Endothelial cell of umbilical vein (primary cell): ENCODE results near the gene C6orf89. TPM values are rescaled to one million over a fixed set of nuclear protein-coding genes. Genes with fewer than 3 reads are reported as not detected.

Source experiments
- BruUV-seq: library from RNA; stranded (reverse); fragments of 400-500 nt; replicated peaks from 2 replicates; lab custom pipeline; 2021; lab: Mats Ljungman, UMichigan
- CTCF ChIA-PET: fragments of 300-600, 350-600 bp; sonication (Branson Sonifier 250); formaldehyde crosslinking; loops from one replicate; lab custom pipeline; 2021; ENCODE audit warnings: antibody characterized with exemption, inconsistent platforms; lab: Charles Lee
- POLR2A ChIA-PET: fragments of 300-600, 350-600 bp; sonication (Branson Sonifier 250); formaldehyde crosslinking; loops from one replicate; lab custom pipeline; 2021; ENCODE audit warnings: antibody characterized with exemption, inconsistent platforms; lab: Charles Lee
- DNase-seq: peaks from one replicate; pipeline ENCODE4 v3.0.0-alpha.2; 2011; ENCODE audit warnings: low read depth, low spot score
- FAIRE-seq: peaks from 2 replicates; lab custom pipeline; 2011; peaks lifted over from hg19 to GRCh38; lab: Jason Lieb, UNC
- H2AFZ ChIP-seq: 2 replicates; pipeline ENCODE4 v1.6.0; 2012; ENCODE audit warnings: low read depth, low read length, control low read depth, inconsistent platforms
- H3K27ac ChIP-seq: 2 replicates; pipeline ENCODE4 v1.5.1; 2011; ENCODE audit warnings: low read depth, mild to moderate bottlenecking, control low read depth, low read length, moderate library complexity; ENCODE audit not compliant: insufficient read depth
- H3K27me3 ChIP-seq, 2 experiments: 2 replicates each; pipeline versions ENCODE4 v1.6.0 to v1.6.1; 2011; ENCODE audit warnings: low read length in 2 of 2, mixed read lengths in 1 of 2; ENCODE audit not compliant: control insufficient read depth in 2 of 2, insufficient read depth in 2 of 2
- H3K36me3 ChIP-seq, 2 experiments: 2 replicates in 1 of 2; 3 replicates in 1 of 2; pipeline ENCODE4 v1.5.1; 2011; ENCODE audit warnings: low read length in 2 of 2, mild to moderate bottlenecking in 1 of 2, moderate library complexity in 1 of 2; ENCODE audit not compliant: control insufficient read depth in 2 of 2, insufficient read depth in 2 of 2; ENCODE audit errors: extremely low read depth in 1 of 2
- H3K4me1 ChIP-seq: 3 replicates; pipeline ENCODE4 v1.5.1; 2011; ENCODE audit warnings: mild to moderate bottlenecking, low read length; ENCODE audit not compliant: control insufficient read depth, insufficient read depth; ENCODE audit errors: extremely low read depth
- H3K4me2 ChIP-seq: 2 replicates; pipeline ENCODE4 v1.6.1; 2011; ENCODE audit warnings: low read length, control low read depth, mixed read lengths; ENCODE audit not compliant: insufficient read depth
- H3K4me3 ChIP-seq, 3 experiments: fragments of 200-600 bp in 1 of 3; sonication (generic), shearing (Covaris generic) in 1 of 3; replicated peaks in 1 of 3; 2 replicates each; pipeline ENCODE4 v1.5.1; 2011 to 2016; ENCODE audit warnings: control low read depth in 3 of 3, low read length in 3 of 3, mild to moderate bottlenecking in 2 of 3, inconsistent platforms in 1 of 3, low read depth in 1 of 3, moderate library complexity in 1 of 3; ENCODE audit not compliant: insufficient read depth in 1 of 3
- H3K79me2 ChIP-seq: 2 replicates; pipeline ENCODE4 v1.6.0; 2012; ENCODE audit warnings: low read length, inconsistent platforms; ENCODE audit not compliant: control insufficient read depth, insufficient read depth
- H3K9ac ChIP-seq: replicated peaks from 2 replicates; pipeline ENCODE3; 2011; ENCODE audit warnings: low read length, control low read depth; ENCODE audit not compliant: insufficient read depth; ENCODE audit errors: extremely low read depth
- H3K9me1 ChIP-seq: replicated peaks from 3 replicates; pipeline ENCODE4 v1.6.0; 2011; ENCODE audit warnings: mild to moderate bottlenecking, low read length; ENCODE audit not compliant: control insufficient read depth, insufficient read depth; ENCODE audit errors: extremely low read depth
- H3K9me3 ChIP-seq: replicated peaks from 2 replicates; pipeline ENCODE4 v1.5.1; 2012; ENCODE audit warnings: low read length, inconsistent platforms; ENCODE audit not compliant: control insufficient read depth, insufficient read depth
- H4K20me1 ChIP-seq: replicated peaks from 2 replicates; pipeline ENCODE3; 2011; ENCODE audit warnings: mild to moderate bottlenecking, low read length; ENCODE audit not compliant: control insufficient read depth, insufficient read depth; ENCODE audit errors: extremely low read depth
- EZH2 ChIP-seq: IDR thresholded peaks from 2 replicates; pipeline ENCODE4 v1.6.1; 2012; ENCODE audit warnings: borderline replicate concordance, low read depth, mild to moderate bottlenecking, moderate library complexity, low read length, inconsistent platforms; ENCODE audit not compliant: severe bottlenecking
- FOS ChIP-seq: IDR thresholded peaks from 2 replicates; pipeline ENCODE4 v1.6.1; 2011; ENCODE audit warnings: mild to moderate bottlenecking, low read length, moderate library complexity, borderline replicate concordance; ENCODE audit not compliant: insufficient read depth
- GATA2 ChIP-seq: IDR thresholded peaks from 2 replicates; pipeline ENCODE4 v1.7.0; 2011; ENCODE audit warnings: low read depth, mild to moderate bottlenecking, moderate library complexity, mixed read lengths, low read length; ENCODE audit not compliant: insufficient read length, insufficient read depth
- JUN ChIP-seq: IDR thresholded peaks from 2 replicates; pipeline ENCODE4 v1.6.1; 2011; ENCODE audit warnings: borderline replicate concordance, low read depth; ENCODE audit not compliant: insufficient read length, insufficient read depth
- MYC ChIP-seq: IDR thresholded peaks from one replicate; pipeline ENCODE4 v1.6.1; 2011; ENCODE audit warnings: mild to moderate bottlenecking, low read depth, low read length
- POLR2A ChIP-seq: IDR thresholded peaks from 2 replicates; pipeline ENCODE4 v1.6.1; 2012; ENCODE audit warnings: low read depth, mild to moderate bottlenecking, control low read depth, low read length
- POLR2AphosphoS5 ChIP-seq: IDR thresholded peaks from 2 replicates; pipeline ENCODE4 v1.6.1; 2012; ENCODE audit warnings: low read depth, mild to moderate bottlenecking, control low read depth, low read length, moderate library complexity; ENCODE audit not compliant: insufficient read depth
- dilution Hi-C: fragments of 300-500 bp; cut with MboI; formaldehyde crosslinking; loops from one replicate; pipeline ENCODE4 v1.15.0; 2019; ENCODE audit warnings: low sequenced_read_pairs; ENCODE audit not compliant: extremely low pct_ligation_motif_present
- intact Hi-C: fragments of 100-400 bp; cut with micrococcal nuclease; formaldehyde crosslinking; loops from one replicate; pipeline ENCODE4 v1.10.0; 2022
- polyA plus RNA-seq, 4 experiments: library from polyadenylated mRNA; depleted of rRNA in 3 of 4; stranded (reverse) in 3 of 4; unstranded in 1 of 4; fragments of >200 nt; gene quantifications; 2 replicates each; pipeline versions ENCODE4 v1.2.1 to v1.2.3, GENCODE V29; 2011 to 2012; ENCODE audit warnings: missing spikeins in 1 of 4
- total RNA-seq: library from RNA; stranded (reverse); gene quantifications from 2 replicates; pipeline ENCODE4 v1.2.3, GENCODE V29; 2021
- TF ChIP-seq, protein P1 (sequence below), 2 donors: IDR thresholded peaks; 1 replicate in 1 of 2; 2 replicates in 1 of 2; pipeline ENCODE4 v1.5.1; 2011; ENCODE audit warnings: low read length in 2 of 2, mild to moderate bottlenecking in 2 of 2, moderate library complexity in 2 of 2, control low read depth in 1 of 2, inconsistent platforms in 1 of 2, low read depth in 1 of 2; ENCODE audit not compliant: insufficient read depth in 1 of 2; ENCODE audit errors: extremely low read depth in 1 of 2
- TF ChIP-seq, protein P2 (sequence below): IDR thresholded peaks from 2 replicates; pipeline ENCODE4 v1.6.1; 2011; ENCODE audit not compliant: insufficient read depth, insufficient read length

C6orf89 gene
- total and polyA plus RNA-seq, 2 donors (not counting 3 experiments of a cell fraction or from before 2014, with no cell fraction given) = 18.2 to 34.0 TPM

DNA sequence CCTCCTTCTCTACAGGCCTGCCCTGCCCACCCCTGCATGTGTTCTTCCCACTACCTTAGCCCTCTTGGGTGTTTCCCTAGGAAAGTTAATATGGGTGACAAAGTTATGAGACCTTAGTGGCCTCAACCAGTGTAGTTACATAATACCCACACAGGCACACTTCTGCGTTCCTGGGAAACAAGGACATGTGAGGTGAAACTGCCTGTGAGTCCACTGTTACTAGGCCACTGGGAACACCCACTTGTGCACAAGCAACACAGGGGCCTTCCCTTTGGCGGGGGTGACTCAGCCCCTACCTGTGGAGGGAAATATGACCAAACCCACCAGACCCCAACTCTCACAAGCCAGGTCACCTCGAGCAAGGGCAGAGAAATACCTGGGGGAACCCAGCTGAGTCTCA is 81.5 kb downstream of the C6orf89 start:
- Histone ChIP-seq H3K9me3 (no peaks in the 10 kb centered on the region), H3K9me1 (no peaks in the 10 kb centered on the region), H2AFZ (no peak overlapping the region), H3K9ac (no peak overlapping the region), H4K20me1 (no peaks in the 10 kb centered on the region), H3K36me3 (peaks cover 17 to 47% of the 10 kb centered on the region in 2 experiments), H3K79me2 (no peaks in the 10 kb centered on the region), H3K27ac (no peak overlapping the region), H3K4me3 (no peak overlapping the region), H3K4me1 (no peaks in the 10 kb centered on the region), H3K27me3 (no peaks in the 10 kb centered on the region), H3K4me2 (no peak overlapping the region)
- no TSS peak for BruUV-seq
- CTCF ChIA-PET = interaction anchor here (0.8 to 1.8 kb wide), 3 partner anchors 12 to 51 kb away, joined by 3 to 5 read pairs (median 3); no protein-coding TSS in a partner anchor
- TF ChIP-seq FOS (no peak), MYC (no peak), GATA2 (no peak), EZH2 (no peak), POLR2A (no peak), POLR2AphosphoS5 (no peak), JUN (no peak)
- TF ChIP-seq, protein P1, sequence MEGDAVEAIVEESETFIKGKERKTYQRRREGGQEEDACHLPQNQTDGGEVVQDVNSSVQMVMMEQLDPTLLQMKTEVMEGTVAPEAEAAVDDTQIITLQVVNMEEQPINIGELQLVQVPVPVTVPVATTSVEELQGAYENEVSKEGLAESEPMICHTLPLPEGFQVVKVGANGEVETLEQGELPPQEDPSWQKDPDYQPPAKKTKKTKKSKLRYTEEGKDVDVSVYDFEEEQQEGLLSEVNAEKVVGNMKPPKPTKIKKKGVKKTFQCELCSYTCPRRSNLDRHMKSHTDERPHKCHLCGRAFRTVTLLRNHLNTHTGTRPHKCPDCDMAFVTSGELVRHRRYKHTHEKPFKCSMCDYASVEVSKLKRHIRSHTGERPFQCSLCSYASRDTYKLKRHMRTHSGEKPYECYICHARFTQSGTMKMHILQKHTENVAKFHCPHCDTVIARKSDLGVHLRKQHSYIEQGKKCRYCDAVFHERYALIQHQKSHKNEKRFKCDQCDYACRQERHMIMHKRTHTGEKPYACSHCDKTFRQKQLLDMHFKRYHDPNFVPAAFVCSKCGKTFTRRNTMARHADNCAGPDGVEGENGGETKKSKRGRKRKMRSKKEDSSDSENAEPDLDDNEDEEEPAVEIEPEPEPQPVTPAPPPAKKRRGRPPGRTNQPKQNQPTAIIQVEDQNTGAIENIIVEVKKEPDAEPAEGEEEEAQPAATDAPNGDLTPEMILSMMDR (IDR thresholded peaks at IDR 0.05; ENCODE audit: extremely low read depth in 1 of 2, insufficient read depth in 1 of 2, low read depth in 1 of 2, low read length in 2 of 2) = no peak
- TF ChIP-seq, protein P2, sequence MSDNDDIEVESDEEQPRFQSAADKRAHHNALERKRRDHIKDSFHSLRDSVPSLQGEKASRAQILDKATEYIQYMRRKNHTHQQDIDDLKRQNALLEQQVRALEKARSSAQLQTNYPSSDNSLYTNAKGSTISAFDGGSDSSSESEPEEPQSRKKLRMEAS = no peak
- dilution Hi-C loops = no loop called here
- FAIRE-seq (no peak), DNase-seq (no peak)
- intact Hi-C loops = no loop called here
- POLR2A ChIA-PET = no interaction called here
